IMR-90 (cell line): Measurements from ENCODE around the gene ICAM1. TPM values are rescaled to one million over a fixed set of nuclear protein-coding genes. Genes with fewer than 3 reads are reported as not detected.

Source experiments
- ATAC-seq: fragments of 200-7000 bp; cut with Tn5 transposase; 2 replicates; pipeline ENCODE4 v1.9.1; 2020; ENCODE audit warnings: low read depth, mild to moderate bottlenecking, moderate library complexity
- BruUV-seq: library from RNA; stranded (reverse); fragments of 400-500 nt; replicated peaks from 2 replicates; lab custom pipeline; 2021; lab: Mats Ljungman, UMichigan
- CTCF ChIA-PET: fragments of 300-600 bp; formaldehyde crosslinking; extraction: SDS; loops from one replicate; lab custom pipeline; 2021; ENCODE audit warnings: antibody characterized with exemption; lab: Yijun Ruan, JAX
- POLR2A ChIA-PET: fragments of 300-600 bp; sonication (Branson Sonifier 250); formaldehyde crosslinking; loops from one replicate; lab custom pipeline; 2022; ENCODE audit warnings: antibody characterized with exemption; ENCODE audit not compliant: unreplicated experiment; lab: Charles Lee
- DNase-seq: peaks from one replicate; pipeline ENCODE4 v3.0.0; 2013
- H2AFZ ChIP-seq: replicated peaks from 2 replicates; pipeline ENCODE3; 2013; ENCODE audit warnings: low read length, mild to moderate bottlenecking; ENCODE audit not compliant: poor library complexity
- H2AK5ac ChIP-seq: 2 replicates; pipeline ENCODE4 v1.6.1; 2013; ENCODE audit warnings: low read depth, low read length, inconsistent platforms
- H2AK9ac ChIP-seq: replicated peaks from 2 replicates; pipeline ENCODE3; 2013; ENCODE audit warnings: mild to moderate bottlenecking, low read depth, low read length, moderate library complexity; ENCODE audit not compliant: poor library complexity
- H2BK120ac ChIP-seq: 2 replicates; pipeline ENCODE4 v1.6.1; 2013; ENCODE audit warnings: low read depth, low read length, inconsistent platforms
- H2BK15ac ChIP-seq: 3 replicates; pipeline ENCODE4 v1.6.1; 2013; ENCODE audit warnings: low read depth, low read length, inconsistent platforms
- H2BK20ac ChIP-seq: 2 replicates; pipeline ENCODE4 v1.6.1; 2013; ENCODE audit warnings: low read depth, mild to moderate bottlenecking, inconsistent platforms, low read length, moderate library complexity
- H2BK5ac ChIP-seq: 2 replicates; pipeline ENCODE4 v1.6.1; 2013; ENCODE audit warnings: mild to moderate bottlenecking, low read depth, low read length, inconsistent platforms; ENCODE audit not compliant: poor library complexity, severe bottlenecking
- H3K14ac ChIP-seq: replicated peaks from 2 replicates; pipeline ENCODE4 v1.6.1; 2013; ENCODE audit warnings: low read depth, low read length, inconsistent platforms
- H3K18ac ChIP-seq: 2 replicates; pipeline ENCODE4 v1.6.1; 2013; ENCODE audit warnings: low read depth, low read length, control low read depth
- H3K23ac ChIP-seq: 2 replicates; pipeline ENCODE4 v1.6.1; 2013; ENCODE audit warnings: low read depth, low read length, inconsistent platforms
- H3K27ac ChIP-seq: 2 replicates; pipeline ENCODE4 v1.5.1; 2013; ENCODE audit warnings: mild to moderate bottlenecking, control low read depth, low read length; ENCODE audit not compliant: insufficient read depth
- H3K27me3 ChIP-seq: 2 replicates; pipeline ENCODE4 v1.6.1; 2013; ENCODE audit warnings: low read length; ENCODE audit not compliant: control insufficient read depth, insufficient read depth
- H3K36me3 ChIP-seq: 2 replicates; pipeline ENCODE4 v1.6.1; 2013; ENCODE audit warnings: low read length, mixed read lengths; ENCODE audit not compliant: control insufficient read depth, insufficient read depth
- H3K4ac ChIP-seq: 2 replicates; pipeline ENCODE4 v1.6.1; 2013; ENCODE audit warnings: low read depth, low read length, inconsistent platforms
- H3K4me1 ChIP-seq: 2 replicates; pipeline ENCODE4 v1.6.1; 2013; ENCODE audit warnings: low read length, mixed read lengths; ENCODE audit not compliant: control insufficient read depth, insufficient read depth
- H3K4me2 ChIP-seq: 2 replicates; pipeline ENCODE4 v1.6.1; 2013; ENCODE audit warnings: low read depth, mild to moderate bottlenecking, control low read depth, low read length, moderate library complexity
- H3K4me3 ChIP-seq: 2 replicates; pipeline ENCODE4 v1.5.1; 2013; ENCODE audit warnings: low read depth, mild to moderate bottlenecking, control low read depth, low read length, moderate library complexity; ENCODE audit not compliant: insufficient read depth
- H3K56ac ChIP-seq: 2 replicates; pipeline ENCODE4 v1.6.1; 2013; ENCODE audit warnings: low read length, inconsistent platforms; ENCODE audit not compliant: insufficient read depth; ENCODE audit errors: extremely low read depth
- H3K79me1 ChIP-seq, 2 experiments: 2 replicates each; pipeline ENCODE4 v1.6.1; 2013; ENCODE audit warnings: low read length in 2 of 2, inconsistent platforms in 1 of 2, low read depth in 1 of 2
- H3K9ac ChIP-seq: 2 replicates; pipeline ENCODE4 v1.6.1; 2013; ENCODE audit warnings: low read depth, low read length, control low read depth
- H3K9me1 ChIP-seq: 2 replicates; pipeline ENCODE4 v1.6.1; 2013; ENCODE audit warnings: low read length, inconsistent platforms; ENCODE audit not compliant: insufficient read depth
- H3K9me3 ChIP-seq: 2 replicates; pipeline ENCODE4 v1.6.1; 2013; ENCODE audit warnings: low read length; ENCODE audit not compliant: control insufficient read depth, insufficient read depth
- H4K20me1 ChIP-seq: 2 replicates; pipeline ENCODE4 v1.6.1; 2013; ENCODE audit warnings: low read length, inconsistent platforms; ENCODE audit not compliant: insufficient read depth
- H4K5ac ChIP-seq: 2 replicates; pipeline ENCODE4 v1.6.1; 2013; ENCODE audit warnings: mild to moderate bottlenecking, low read depth, low read length, control low read depth
- H4K8ac ChIP-seq, 2 experiments: 2 replicates each; pipeline ENCODE4 v1.6.1; 2013; ENCODE audit warnings: low read depth in 2 of 2, low read length in 2 of 2, control low read depth in 1 of 2, inconsistent platforms in 1 of 2
- H4K91ac ChIP-seq: 2 replicates; pipeline ENCODE4 v1.6.1; 2013; ENCODE audit warnings: low read depth, low read length, inconsistent platforms; ENCODE audit not compliant: insufficient read depth
- BHLHE40 ChIP-seq: fragments of 150-350 bp; IDR thresholded peaks from 2 replicates; pipeline ENCODE4 v1.6.1; 2016; ENCODE audit warnings: mild to moderate bottlenecking, low read depth, low read length
- CEBPB ChIP-seq: IDR thresholded peaks from 2 replicates; pipeline ENCODE4 v1.6.1; 2012; ENCODE audit warnings: low read depth, low read length, improper control_type of control experiment
- CHD1 ChIP-seq: IDR thresholded peaks from 2 replicates; pipeline ENCODE4 v1.6.1; 2012; ENCODE audit warnings: low read depth, low read length, improper control_type of control experiment
- CTCF ChIP-seq: conservative IDR thresholded peaks from 2 replicates; pipeline ENCODE4 v1.5.1; 2012; ENCODE audit warnings: mild to moderate bottlenecking, low read depth, low read length, improper control_type of control experiment
- ELK1 ChIP-seq: fragments of 150-350 bp; IDR thresholded peaks from 2 replicates; pipeline ENCODE4 v1.6.1; 2016; ENCODE audit warnings: low read depth, mild to moderate bottlenecking, low read length, moderate library complexity, borderline replicate concordance
- FOS ChIP-seq: fragments of 150-350 bp; IDR thresholded peaks from 2 replicates; pipeline ENCODE4 v1.6.1; 2016; ENCODE audit warnings: low read depth, low read length
- MAFK ChIP-seq: IDR thresholded peaks from 2 replicates; pipeline ENCODE4 v1.6.1; 2012; ENCODE audit warnings: low read depth, low read length, improper control_type of control experiment
- MAZ ChIP-seq: IDR thresholded peaks from 2 replicates; pipeline ENCODE4 v1.6.1; 2012; ENCODE audit warnings: low read depth, mild to moderate bottlenecking, low read length, improper control_type of control experiment, moderate library complexity, borderline replicate concordance
- MXI1 ChIP-seq: IDR thresholded peaks from 2 replicates; pipeline ENCODE4 v1.6.1; 2012; ENCODE audit warnings: low read depth, mild to moderate bottlenecking, low read length, moderate library complexity, borderline replicate concordance
- NFE2L2 ChIP-seq: fragments of 150-350 bp; IDR thresholded peaks from 2 replicates; pipeline ENCODE4 v1.6.1; 2016; ENCODE audit warnings: low read depth, mild to moderate bottlenecking, low read length
- POLR2A ChIP-seq: IDR thresholded peaks from 2 replicates; pipeline ENCODE4 v1.6.1; 2012; ENCODE audit warnings: mild to moderate bottlenecking, low read depth, low read length
- RAD21 ChIP-seq: IDR thresholded peaks from 2 replicates; pipeline ENCODE4 v1.6.1; 2012; ENCODE audit warnings: low read length, improper control_type of control experiment
- RCOR1 ChIP-seq: IDR thresholded peaks from 2 replicates; pipeline ENCODE4 v1.6.1; 2012; ENCODE audit warnings: mild to moderate bottlenecking, low read length, improper control_type of control experiment; ENCODE audit not compliant: insufficient replicate concordance
- RFX5 ChIP-seq: IDR thresholded peaks from 2 replicates; pipeline ENCODE4 v1.8.0; 2012; ENCODE audit warnings: low read depth, mild to moderate bottlenecking, low read length, moderate library complexity
- SMC3 ChIP-seq: fragments of 150-350 bp; IDR thresholded peaks from 2 replicates; pipeline ENCODE4 v1.6.1; 2016; ENCODE audit warnings: low read depth, mild to moderate bottlenecking, antibody characterized with exemption, low read length, moderate library complexity
- USF2 ChIP-seq: fragments of 150-350 bp; IDR thresholded peaks from 2 replicates; pipeline ENCODE4 v1.6.1; 2017; ENCODE audit warnings: mild to moderate bottlenecking, antibody characterized with exemption, low read length, low read depth
- WGBS, 2 experiments: methylation state at CpG; one replicate each; pipeline versions ENCODE4 v1.1.5 to v1.1.7; 2013; ENCODE audit warnings: missing lambda C conversion rate in 2 of 2; ENCODE audit not compliant: insufficient read length in 1 of 2; ENCODE audit errors: extremely low coverage in 2 of 2; 5-methylcytosine and 5-hydroxymethylcytosine counted together
- dilution Hi-C: fragments of 300-500 bp; cut with HindIII; formaldehyde crosslinking; loops from one replicate; pipeline ENCODE4 v1.14.3; 2018; ENCODE audit warnings: low sequenced_read_pairs; ENCODE audit not compliant: unreplicated experiment
- in situ Hi-C: fragments of 300-500 bp; cut with MboI; formaldehyde crosslinking; loops from 3 replicates; pipeline ENCODE4 v1.14.3; 2019; ENCODE audit warnings: low sequenced_read_pairs, inconsistent platforms, mixed read lengths
- intact Hi-C: fragments of 100-400 bp; cut with micrococcal nuclease; formaldehyde crosslinking; loops from 2 replicates; pipeline ENCODE4 v1.10.0; 2022
- polyA plus RNA-seq, 3 experiments: library from polyadenylated mRNA; depleted of rRNA; stranded (reverse); fragments of >200 nt; gene quantifications; 2 replicates each; pipeline ENCODE4 v1.2.3, GENCODE V29; 2012; ENCODE audit warnings: low replicate concordance in 1 of 3
- total RNA-seq: library from RNA; depleted of rRNA; stranded (reverse); fragments of >200 nt; gene quantifications from 2 replicates; pipeline ENCODE4 v1.2.3, GENCODE V29; 2012

The ICAM1 gene
- total and polyA plus RNA-seq, 2 of the 4 experiments (the other 2 are of a cell fraction) = 10.6 to 19.1 TPM

GRCh38 chr19:10266706-10267105 is 4.2 kb upstream of the ICAM1 start:
- no TSS peak for BruUV-seq
- ATAC-seq = no peak
- no peak for TF ChIP-seq FOS
- TF ChIP-seq RCOR1 = no peak
- no peak for TF ChIP-seq CHD1
- TF ChIP-seq USF2 = no peak
- TF ChIP-seq RFX5 = no peak
- no peak for TF ChIP-seq MAFK
- no peak for TF ChIP-seq MAZ
- TF ChIP-seq RAD21 = no peak
- TF ChIP-seq BHLHE40 = no peak
- no peak for TF ChIP-seq CTCF
- TF ChIP-seq POLR2A = no peak
- no peak for TF ChIP-seq MXI1
- TF ChIP-seq SMC3 = no peak
- no peak for TF ChIP-seq CEBPB
- TF ChIP-seq NFE2L2 = no peak
- no peak for TF ChIP-seq ELK1
- no peaks in the 10 kb centered on the region for H3K9me1 ChIP-seq
- no peak overlapping the region for H3K4me2 ChIP-seq
- no peak overlapping the region for H2AFZ ChIP-seq
- H4K20me1 ChIP-seq = no peaks in the 10 kb centered on the region
- no CpG with 5 or more reads among the region's 7 CpGs for WGBS, 2 experiments
- in situ Hi-C loops (no loop called here), dilution Hi-C loops (no loop called here), intact Hi-C loops (no loop called here)
- ChIA-PET POLR2A (no interaction called here), CTCF (no interaction called here)
- no peak overlapping the region for H3K56ac ChIP-seq
- no peak overlapping the region for H3K9ac ChIP-seq
- no peak overlapping the region for H2AK5ac ChIP-seq
- no peak overlapping the region; the same call in 1 of the 2 replicates for H3K4ac ChIP-seq
- no peaks in the 10 kb centered on the region for H3K9me3 ChIP-seq
- no peaks in the 10 kb centered on the region for H3K36me3 ChIP-seq
- H3K27ac ChIP-seq = no peak overlapping the region
- no peak overlapping the region for H3K23ac ChIP-seq
- H3K27me3 ChIP-seq = no peaks in the 10 kb centered on the region; the same call in 1 of the 2 replicates
- H3K18ac ChIP-seq = no peak overlapping the region
- no peak overlapping the region for H3K14ac ChIP-seq
- no peak overlapping the region for H4K8ac ChIP-seq
- no peak overlapping the region for H2BK20ac ChIP-seq
- H4K5ac ChIP-seq = no peak overlapping the region
- H2BK120ac ChIP-seq = no peak overlapping the region
- H3K79me1 ChIP-seq = 0 out of 4 replicates have a peak, but pooled peaks cover 0 to 4% of the 10 kb centered on the region in 2 experiments
- H3K4me3 ChIP-seq = no peak overlapping the region
- no peak overlapping the region for H2AK9ac ChIP-seq
- H2BK5ac ChIP-seq = no peak overlapping the region
- H3K4me1 ChIP-seq = peaks cover 2% of the 10 kb centered on the region; the same call in 1 of the 2 replicates
- no peak for DNase-seq
- H4K91ac ChIP-seq = no peak overlapping the region
- no peak overlapping the region for H2BK15ac ChIP-seq
